Endothelial cell of umbilical vein (primary cell): ENCODE results near the gene ZDHHC14.

Experiments
- POLR2A ChIP-seq: IDR thresholded peaks from 2 replicates; pipeline ENCODE4 v1.6.1; 2012; ENCODE audit warnings: low read depth, mild to moderate bottlenecking, control low read depth, low read length
- POLR2AphosphoS5 ChIP-seq: IDR thresholded peaks from 2 replicates; pipeline ENCODE4 v1.6.1; 2012; ENCODE audit warnings: low read depth, mild to moderate bottlenecking, control low read depth, low read length, moderate library complexity; ENCODE audit not compliant: insufficient read depth
- TF ChIP-seq, protein P1 (sequence below), 2 donors: IDR thresholded peaks; 1 replicate in 1 of 2; 2 replicates in 1 of 2; pipeline ENCODE4 v1.5.1; 2011; ENCODE audit warnings: low read length in 2 of 2, mild to moderate bottlenecking in 2 of 2, moderate library complexity in 2 of 2, control low read depth in 1 of 2, inconsistent platforms in 1 of 2, low read depth in 1 of 2; ENCODE audit not compliant: insufficient read depth in 1 of 2; ENCODE audit errors: extremely low read depth in 1 of 2
- TF ChIP-seq, protein P2 (sequence below): IDR thresholded peaks from 2 replicates; pipeline ENCODE4 v1.6.1; 2011; ENCODE audit not compliant: insufficient read depth, insufficient read length

GRCh38 chr6:157434349-157435033, 53.5 kb downstream of the ZDHHC14 start:
- TF ChIP-seq, protein P1, sequence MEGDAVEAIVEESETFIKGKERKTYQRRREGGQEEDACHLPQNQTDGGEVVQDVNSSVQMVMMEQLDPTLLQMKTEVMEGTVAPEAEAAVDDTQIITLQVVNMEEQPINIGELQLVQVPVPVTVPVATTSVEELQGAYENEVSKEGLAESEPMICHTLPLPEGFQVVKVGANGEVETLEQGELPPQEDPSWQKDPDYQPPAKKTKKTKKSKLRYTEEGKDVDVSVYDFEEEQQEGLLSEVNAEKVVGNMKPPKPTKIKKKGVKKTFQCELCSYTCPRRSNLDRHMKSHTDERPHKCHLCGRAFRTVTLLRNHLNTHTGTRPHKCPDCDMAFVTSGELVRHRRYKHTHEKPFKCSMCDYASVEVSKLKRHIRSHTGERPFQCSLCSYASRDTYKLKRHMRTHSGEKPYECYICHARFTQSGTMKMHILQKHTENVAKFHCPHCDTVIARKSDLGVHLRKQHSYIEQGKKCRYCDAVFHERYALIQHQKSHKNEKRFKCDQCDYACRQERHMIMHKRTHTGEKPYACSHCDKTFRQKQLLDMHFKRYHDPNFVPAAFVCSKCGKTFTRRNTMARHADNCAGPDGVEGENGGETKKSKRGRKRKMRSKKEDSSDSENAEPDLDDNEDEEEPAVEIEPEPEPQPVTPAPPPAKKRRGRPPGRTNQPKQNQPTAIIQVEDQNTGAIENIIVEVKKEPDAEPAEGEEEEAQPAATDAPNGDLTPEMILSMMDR (IDR thresholded peaks at IDR 0.05; ENCODE audit: extremely low read depth in 1 of 2, insufficient read depth in 1 of 2, low read depth in 1 of 2, low read length in 2 of 2) = no peak
- TF ChIP-seq, protein P2, sequence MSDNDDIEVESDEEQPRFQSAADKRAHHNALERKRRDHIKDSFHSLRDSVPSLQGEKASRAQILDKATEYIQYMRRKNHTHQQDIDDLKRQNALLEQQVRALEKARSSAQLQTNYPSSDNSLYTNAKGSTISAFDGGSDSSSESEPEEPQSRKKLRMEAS = no peak
- TF ChIP-seq POLR2A (no peak), POLR2AphosphoS5 (no peak)
